Psoas muscle (tissue), 8 donors: Measurements from ENCODE around the gene CNST. TPM values are rescaled to one million over a fixed set of nuclear protein-coding genes. Genes with fewer than 3 reads are reported as not detected.

Experiments used
- ATAC-seq, 4 donors: fragments of 200-7000 bp; cut with Tn5 transposase; one replicate each; pipeline ENCODE4 v1.9.1; 2020; ENCODE audit warnings: moderate library complexity in 3 of 4, mild to moderate bottlenecking in 2 of 4
- DNase-seq, 2 donors: peaks; one replicate each; pipeline ENCODE4 v3.0.0-alpha.2; 2020
- H3K27ac ChIP-seq: fragments of 200-600 bp; one replicate; pipeline ENCODE4 v1.8.0; 2022
- H3K27me3 ChIP-seq, 3 donors: fragments of 200-600 bp in 1 of 3; one replicate each; pipeline versions ENCODE4 v1.6.1 to v1.8.0; 2013 to 2022; ENCODE audit warnings: low read length in 2 of 3, mild to moderate bottlenecking in 2 of 3, moderate library complexity in 1 of 3; ENCODE audit not compliant: insufficient read depth in 3 of 3
- H3K36me3 ChIP-seq, 2 donors: fragments of 200-600 bp in 1 of 2; one replicate each; pipeline versions ENCODE4 v1.6.1 to v1.8.0; 2013 to 2022; ENCODE audit warnings: low read depth in 1 of 2, mild to moderate bottlenecking in 1 of 2, moderate library complexity in 1 of 2; ENCODE audit not compliant: insufficient read depth in 1 of 2
- H3K4me1 ChIP-seq: fragments of 200-600 bp; one replicate; pipeline ENCODE4 v1.8.0; 2022
- H3K4me3 ChIP-seq: fragments of 200-600 bp; one replicate; pipeline ENCODE4 v1.8.0; 2022; ENCODE audit warnings: mild to moderate bottlenecking
- H3K9me3 ChIP-seq: fragments of 200-600 bp; one replicate; pipeline ENCODE4 v1.8.0; 2022
- WGBS, 3 donors: extraction: QIAGEN DNeasy Blood & Tissue Kit; methylation state at CpG; one replicate each; pipeline versions ENCODE4 v1.1.6 to v1.1.7; 2013; 5-methylcytosine and 5-hydroxymethylcytosine counted together
- intact Hi-C, 2 donors: fragments of 100-400 bp; cut with DNase I; formaldehyde crosslinking; loops; one replicate each; pipeline versions ENCODE4 v1.11.0 to v1.14.2; 2022
- polyA plus RNA-seq, 3 donors: library from polyadenylated mRNA; stranded (reverse); fragments of 200-250 nt; gene quantifications; one replicate each; pipeline ENCODE4 v1.2.3, GENCODE V29; 2013
- total RNA-seq, 4 donors: library from RNA; stranded (reverse); fragmentation: NEBNext Ultra II Directional in 2 of 4; extraction: Animal tissue kit (Norgen Biotek cat#: 25700) in 2 of 4; gene quantifications; one replicate each; pipeline versions ENCODE4 v1.2.1 to v1.2.4, GENCODE V29; 2021 to 2023
- TF ChIP-seq, protein P1 (sequence below): fragments of 200-600 bp; IDR thresholded peaks from one replicate; pipeline ENCODE4 v1.8.0; 2022; ENCODE audit warnings: antibody characterized with exemption
- donor health status: healthy with polysubstance abuse.
- donor health status: DM: no; HTN: no; CAD: no; lungs with moderate emphysema.
- donor health status: Bipolar disorder and iron deficiency.
- donor health status: healthy.
- donor health status: DM: yes; HTN: yes; CAD: no.
- donor health status: DM: no; HTN: no; CAD: no.
- donor health status: DM: no; HTN: no; CAD: no.
- donor health status: DM: yes; HTN: yes; CAD: no.

The CNST gene
- total and polyA plus RNA-seq, 7 donors = 9.7 to 64.8 (median 19.5) TPM

DNA sequence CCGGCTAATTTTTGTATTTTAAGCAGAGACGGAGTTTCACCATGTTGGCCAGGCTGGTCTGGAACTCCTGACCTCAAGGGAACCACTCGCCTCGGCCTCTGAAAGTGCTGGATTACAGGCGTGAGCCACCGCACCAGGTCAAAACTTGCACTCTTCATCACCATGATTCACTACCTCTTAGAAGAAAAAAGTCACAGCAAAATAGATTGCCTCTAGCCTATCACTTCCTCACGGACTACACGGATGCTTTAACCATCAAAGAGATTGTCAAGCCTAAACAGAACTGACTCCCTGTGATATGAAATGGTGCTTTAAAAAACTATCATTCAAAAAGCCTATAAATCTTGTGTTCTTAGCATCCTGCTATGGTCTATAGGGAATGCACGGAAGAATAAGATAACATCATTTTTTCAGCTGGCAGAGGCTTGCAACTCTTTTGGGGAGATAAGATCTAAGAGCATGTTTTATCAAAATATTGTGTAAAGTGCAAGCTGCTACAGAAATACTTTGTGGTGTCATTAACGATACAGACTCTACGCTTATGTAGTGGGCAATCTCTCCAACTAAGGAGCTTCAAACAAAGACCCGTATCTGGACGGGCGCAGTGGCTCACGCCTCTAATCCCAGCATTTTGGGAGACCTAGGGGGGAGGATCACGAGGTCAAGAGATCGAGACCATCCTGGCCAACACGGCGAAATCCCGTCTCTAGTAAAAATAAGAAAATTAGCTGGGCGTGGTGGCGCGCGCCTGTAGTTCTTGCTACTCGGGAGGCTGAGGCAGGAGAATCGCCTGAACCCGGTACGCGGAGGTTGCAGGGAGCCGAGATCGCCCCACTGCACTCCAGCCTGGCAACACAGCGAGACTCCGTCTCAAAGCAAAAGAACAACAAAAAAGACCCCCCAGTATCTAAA is 1.2 kb upstream of the CNST start:
- Histone ChIP-seq H3K27ac (peak overlapping the region; percentile 93), H3K4me1 (peaks cover 43% of the 10 kb centered on the region), H3K9me3 (no peaks in the 10 kb centered on the region), H3K27me3 (no peaks in the 10 kb centered on the region), H3K4me3 (peak overlapping the region; percentile 86), H3K36me3 (peaks cover 0 to 32% of the 10 kb centered on the region in 2 donors)
- ATAC-seq = no peak
- 31 to 35% (median 33%) methylated on average over 33 of the region's 33 CpGs for WGBS, 3 donors
- no peak for DNase-seq
- TF ChIP-seq, protein P1, sequence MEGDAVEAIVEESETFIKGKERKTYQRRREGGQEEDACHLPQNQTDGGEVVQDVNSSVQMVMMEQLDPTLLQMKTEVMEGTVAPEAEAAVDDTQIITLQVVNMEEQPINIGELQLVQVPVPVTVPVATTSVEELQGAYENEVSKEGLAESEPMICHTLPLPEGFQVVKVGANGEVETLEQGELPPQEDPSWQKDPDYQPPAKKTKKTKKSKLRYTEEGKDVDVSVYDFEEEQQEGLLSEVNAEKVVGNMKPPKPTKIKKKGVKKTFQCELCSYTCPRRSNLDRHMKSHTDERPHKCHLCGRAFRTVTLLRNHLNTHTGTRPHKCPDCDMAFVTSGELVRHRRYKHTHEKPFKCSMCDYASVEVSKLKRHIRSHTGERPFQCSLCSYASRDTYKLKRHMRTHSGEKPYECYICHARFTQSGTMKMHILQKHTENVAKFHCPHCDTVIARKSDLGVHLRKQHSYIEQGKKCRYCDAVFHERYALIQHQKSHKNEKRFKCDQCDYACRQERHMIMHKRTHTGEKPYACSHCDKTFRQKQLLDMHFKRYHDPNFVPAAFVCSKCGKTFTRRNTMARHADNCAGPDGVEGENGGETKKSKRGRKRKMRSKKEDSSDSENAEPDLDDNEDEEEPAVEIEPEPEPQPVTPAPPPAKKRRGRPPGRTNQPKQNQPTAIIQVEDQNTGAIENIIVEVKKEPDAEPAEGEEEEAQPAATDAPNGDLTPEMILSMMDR = no peak
- intact Hi-C loops = loop anchor here in 1 of 2 donors (5.0 kb wide), 1 partner anchor 132 kb away; no protein-coding TSS in a partner anchor

DNA sequence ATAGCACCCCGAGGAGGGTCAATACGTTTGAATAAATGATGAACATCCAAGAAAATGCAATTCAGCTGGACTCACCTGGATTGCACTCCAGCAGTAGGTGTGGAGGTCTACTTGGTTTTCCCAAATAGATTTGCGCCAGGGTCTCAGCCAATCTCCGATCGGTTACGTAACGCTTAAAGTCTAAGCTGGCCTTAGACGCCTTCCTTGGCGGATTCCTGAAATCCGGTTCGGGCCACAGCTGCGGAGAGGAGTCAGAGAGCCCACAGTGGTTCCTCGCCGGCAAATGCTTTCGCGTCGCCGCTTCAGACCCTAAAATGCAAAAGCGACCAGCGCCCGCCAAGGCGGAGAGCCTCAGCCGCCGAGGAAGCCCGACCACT is 517 bp upstream of the CNST start:
- peak overlapping the region; percentile 93 for H3K27ac ChIP-seq
- no peak for DNase-seq
- ATAC-seq = peak; percentile 0 to 6 (median 3)
- WGBS, 3 donors = 0 to 1% (median 0%) methylated on average over 25 of the region's 25 CpGs
- no peaks in the 10 kb centered on the region for H3K9me3 ChIP-seq
- intact Hi-C loops = loop anchor here (2.0 to 5.0 kb wide), 2 partner anchors 51 to 132 kb away; no protein-coding TSS in a partner anchor
- H3K27me3 ChIP-seq = no peaks in the 10 kb centered on the region
- peak overlapping the region; percentile 86 for H3K4me3 ChIP-seq
- peaks cover 0 to 27% of the 10 kb centered on the region in 2 donors for H3K36me3 ChIP-seq
- H3K4me1 ChIP-seq = peaks cover 50% of the 10 kb centered on the region
- TF ChIP-seq, protein P1 = no peak

DNA sequence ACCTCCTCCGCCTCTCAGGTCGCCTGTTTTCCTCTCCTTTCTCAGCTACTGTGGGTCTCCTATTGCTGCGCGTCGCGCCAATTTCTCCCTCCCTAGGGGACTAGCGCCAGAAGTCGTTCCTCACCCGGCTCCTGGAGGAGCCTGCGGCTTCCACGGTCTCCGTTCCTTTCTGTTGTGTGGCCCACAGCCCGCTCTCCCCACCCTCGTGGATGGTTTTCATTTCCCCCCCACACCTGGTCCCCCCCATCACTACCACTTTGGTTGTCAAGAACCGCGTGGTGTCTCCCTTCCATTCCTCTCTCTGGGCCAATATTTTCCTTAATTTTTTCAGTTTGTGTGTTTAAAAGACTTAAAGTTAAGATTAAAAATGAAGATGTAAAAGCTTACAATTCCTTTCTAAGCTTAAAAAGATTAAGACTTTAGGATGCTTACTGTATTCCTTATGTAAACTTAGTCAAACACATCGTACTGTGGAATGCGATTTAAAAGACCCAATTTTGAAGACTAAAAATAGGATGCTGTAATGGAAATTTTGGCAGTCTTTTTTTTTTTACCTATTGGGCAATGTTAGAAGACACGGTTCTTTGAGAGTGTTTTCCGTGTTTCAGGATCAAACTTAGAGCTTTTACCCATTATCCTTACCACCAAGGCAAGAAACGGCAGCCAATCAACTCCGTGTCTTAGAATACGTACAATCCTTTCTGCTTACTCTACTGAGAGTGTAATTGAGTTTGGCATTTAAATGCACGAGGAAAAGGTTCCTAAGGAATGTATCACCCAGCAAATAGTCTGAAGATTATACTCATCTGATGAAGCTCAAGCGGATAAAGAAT is 773 bp downstream of the CNST start:
- peak; percentile 43 to 72 (median 52) for ATAC-seq
- Histone ChIP-seq H3K4me3 (peak overlapping the region; percentile 86), H3K27ac (peak overlapping the region; percentile 93), H3K27me3 (no peaks in the 10 kb centered on the region), H3K36me3 (peaks cover 0 to 21% of the 10 kb centered on the region in 2 donors), H3K9me3 (no peaks in the 10 kb centered on the region), H3K4me1 (peaks cover 56% of the 10 kb centered on the region)
- TF ChIP-seq, protein P1 = no peak
- 1 to 3% (median 2%) methylated on average over 25 of the region's 25 CpGs for WGBS, 3 donors
- intact Hi-C loops = loop anchor here (2.0 to 5.0 kb wide), 2 partner anchors 50 to 130 kb away; no protein-coding TSS in a partner anchor
- peak in 1 of 2 donors; percentile 82 for DNase-seq

DNA sequence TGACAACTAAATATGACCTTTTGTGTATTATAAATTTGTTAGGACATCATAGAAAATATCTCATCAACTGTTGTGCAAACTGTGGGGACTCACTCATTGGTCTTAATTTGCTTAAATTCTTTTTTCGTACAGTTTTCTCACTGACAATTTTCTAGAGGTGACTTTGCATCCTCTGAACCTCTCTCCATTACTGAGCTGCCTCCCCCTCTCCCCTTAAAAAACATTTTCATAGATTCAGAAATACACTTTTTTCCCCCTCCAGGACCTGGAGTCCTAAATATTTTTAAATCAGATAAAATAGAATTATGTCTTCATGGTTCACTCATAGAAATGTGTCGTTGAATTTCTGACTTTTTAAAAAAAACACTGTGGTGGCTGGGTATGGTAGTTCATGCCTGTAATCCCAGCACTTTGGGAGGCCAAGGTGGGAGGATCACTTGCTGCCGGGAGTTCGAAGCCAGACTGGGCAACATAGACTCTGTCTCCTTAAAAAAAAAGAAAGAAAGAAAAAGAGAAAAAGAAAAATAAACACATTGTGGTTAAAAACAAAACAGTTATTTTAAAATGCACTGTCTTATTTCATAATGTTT is 1.5 kb downstream of the CNST start:
- ATAC-seq (no peak), DNase-seq (no peak)
- Histone ChIP-seq H3K36me3 (peaks cover 0 to 14% of the 10 kb centered on the region in 2 donors), H3K27ac (peak overlapping the region; percentile 93), H3K4me1 (peaks cover 59% of the 10 kb centered on the region), H3K4me3 (peak overlapping the region; percentile 86), H3K9me3 (no peaks in the 10 kb centered on the region), H3K27me3 (no peaks in the 10 kb centered on the region)
- WGBS, 3 donors = 44 to 58% (median 53%) methylated on average over 4 of the region's 4 CpGs
- TF ChIP-seq, protein P1 = no peak
- intact Hi-C loops = loop anchor here (2.0 to 5.0 kb wide), 2 partner anchors 49 to 130 kb away; no protein-coding TSS in a partner anchor
